HEK293 (cell line): ENCODE results near the gene NSD1.

Experiments used
- BCL11A ChIP-seq: fragments of 450-650 bp; formaldehyde crosslinking; IDR thresholded peaks from 2 replicates; pipeline ENCODE4 v1.5.1; 2016; ENCODE audit warnings: low read depth, missing biosample characterization, missing genetic modification characterization
- REST ChIP-seq: fragments of 450-650 bp; formaldehyde crosslinking; IDR thresholded peaks from 2 replicates; pipeline ENCODE4 v1.5.1; 2016; ENCODE audit warnings: missing biosample characterization, missing genetic modification characterization
- SALL2 ChIP-seq: fragments of 450-650 bp; formaldehyde crosslinking; IDR thresholded peaks from 2 replicates; pipeline ENCODE4 v1.5.0; 2017; ENCODE audit warnings: missing biosample characterization, mild to moderate bottlenecking, missing genetic modification characterization, borderline replicate concordance
- ZBTB1 ChIP-seq: fragments of 450-650 bp; formaldehyde crosslinking; IDR thresholded peaks from 2 replicates; pipeline ENCODE4 v1.5.1; 2016; ENCODE audit warnings: missing biosample characterization, missing genetic modification characterization
- ZNF510 ChIP-seq: fragments of 450-650 bp; formaldehyde crosslinking; IDR thresholded peaks from 2 replicates; pipeline ENCODE4 v1.5.1; 2018; ENCODE audit warnings: mild to moderate bottlenecking, missing genetic modification characterization, missing biosample characterization; ENCODE audit not compliant: insufficient replicate concordance
- ZNF580 ChIP-seq: fragments of 450-650 bp; formaldehyde crosslinking; IDR thresholded peaks from 2 replicates; pipeline ENCODE4 v1.5.1; 2016; ENCODE audit warnings: missing biosample characterization, missing genetic modification characterization
- ZNF747 ChIP-seq: fragments of 450-650 bp; formaldehyde crosslinking; IDR thresholded peaks from 2 replicates; pipeline ENCODE4 v1.5.1; 2016; ENCODE audit warnings: missing biosample characterization, missing genetic modification characterization
- ZNF792 ChIP-seq: fragments of 450-650 bp; formaldehyde crosslinking; IDR thresholded peaks from 2 replicates; pipeline ENCODE4 v1.5.1; 2016; ENCODE audit warnings: missing biosample characterization, missing genetic modification characterization

DNA sequence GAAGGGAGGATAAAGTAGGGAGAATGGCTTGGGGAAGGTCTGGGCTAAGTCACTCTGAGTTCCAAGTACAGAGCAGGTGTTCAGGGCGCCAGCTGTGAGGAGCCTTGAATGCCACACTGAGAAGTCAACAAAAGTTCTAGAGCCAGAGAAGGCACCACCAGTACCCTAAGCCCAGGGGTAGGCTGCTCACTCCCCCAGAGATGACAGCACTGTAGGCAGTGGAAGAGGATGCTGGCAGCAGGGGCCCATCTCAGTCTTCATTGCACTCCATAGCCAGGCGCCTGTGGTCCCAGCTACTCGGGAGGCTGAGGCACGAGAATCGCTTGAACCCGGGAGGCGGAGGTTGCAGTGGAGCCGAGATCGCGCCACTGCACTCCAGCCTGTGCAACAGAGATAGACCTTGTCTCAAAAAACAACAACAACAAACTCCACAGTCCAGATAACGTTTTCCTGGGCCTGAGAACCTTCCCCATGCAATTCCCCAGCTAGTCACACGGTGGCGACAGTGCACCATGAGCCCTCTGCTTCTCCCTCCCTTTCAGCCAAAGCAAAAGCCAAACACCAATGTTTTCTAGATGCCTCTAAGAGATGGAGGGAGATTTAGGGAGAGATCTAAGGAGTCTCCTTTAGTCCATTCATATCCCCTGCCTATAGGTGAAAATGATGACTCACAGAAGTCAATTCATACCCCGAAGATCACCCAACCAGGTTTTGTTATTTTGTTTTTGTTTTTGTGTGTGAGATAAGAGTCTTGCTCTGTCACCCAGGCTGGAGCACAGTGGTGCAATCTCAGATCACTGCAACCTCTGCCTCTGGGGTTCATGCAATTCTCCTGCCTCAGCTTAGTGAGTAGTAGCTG, 19.8 kb upstream of the NSD1 start:
- TF ChIP-seq REST (tag by site-specific recombination) (no peak), ZNF792 (tag by site-specific recombination) (no peak), ZNF747 (no peak), BCL11A (tag by site-specific recombination) (no peak), ZBTB1 (tag by site-specific recombination) (no peak), ZNF580 (tag by site-specific recombination) (no peak), ZNF510 (tag by site-specific recombination) (no peak), SALL2 (tag by site-specific recombination) (no peak)
